Gastroesophageal sphincter (tissue), 3 donors: ENCODE data around the gene LYSMD3.

ENCODE experiments used
- POLR2A ChIP-seq, 2 donors: fragments of 450-650 bp; IDR thresholded peaks; one replicate each; pipeline ENCODE4 v1.6.1; 2017; ENCODE audit warnings: antibody characterized with exemption in 2 of 2, mild to moderate bottlenecking in 2 of 2, moderate library complexity in 1 of 2
- TF ChIP-seq, protein P1 (sequence below), 4 experiments: fragments of 200-600 bp in 2 of 4; fragments of 450-650 bp in 2 of 4; sonication (generic) in 1 of 4; IDR thresholded peaks; one replicate each; pipeline ENCODE4 v1.5.1; 2017 to 2019; ENCODE audit warnings: antibody characterized with exemption in 4 of 4, mild to moderate bottlenecking in 2 of 4, moderate library complexity in 2 of 4

DNA sequence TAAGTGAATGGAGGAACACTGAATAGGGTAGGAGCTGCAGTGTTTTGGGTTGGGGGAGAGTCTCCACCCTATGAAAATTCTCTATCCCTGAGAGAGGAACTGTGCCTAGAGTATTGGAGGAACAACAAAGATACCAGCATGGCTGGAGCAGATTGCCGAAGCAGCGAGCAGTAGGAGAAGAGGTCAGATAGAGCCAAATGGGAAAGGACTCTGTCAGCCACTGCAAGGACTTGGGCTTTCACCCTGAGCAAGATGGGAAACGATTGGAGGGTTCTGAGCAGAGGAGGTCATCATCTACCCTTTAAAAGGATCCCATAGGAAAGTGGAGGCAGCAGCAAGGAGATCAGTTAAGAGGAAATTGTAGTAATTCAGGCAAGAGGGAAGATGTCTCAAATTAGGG is 4.4 kb upstream of the LYSMD3 start:
- TF ChIP-seq POLR2A (IDR thresholded peaks at IDR 0.05) = no peak
- TF ChIP-seq, protein P1, sequence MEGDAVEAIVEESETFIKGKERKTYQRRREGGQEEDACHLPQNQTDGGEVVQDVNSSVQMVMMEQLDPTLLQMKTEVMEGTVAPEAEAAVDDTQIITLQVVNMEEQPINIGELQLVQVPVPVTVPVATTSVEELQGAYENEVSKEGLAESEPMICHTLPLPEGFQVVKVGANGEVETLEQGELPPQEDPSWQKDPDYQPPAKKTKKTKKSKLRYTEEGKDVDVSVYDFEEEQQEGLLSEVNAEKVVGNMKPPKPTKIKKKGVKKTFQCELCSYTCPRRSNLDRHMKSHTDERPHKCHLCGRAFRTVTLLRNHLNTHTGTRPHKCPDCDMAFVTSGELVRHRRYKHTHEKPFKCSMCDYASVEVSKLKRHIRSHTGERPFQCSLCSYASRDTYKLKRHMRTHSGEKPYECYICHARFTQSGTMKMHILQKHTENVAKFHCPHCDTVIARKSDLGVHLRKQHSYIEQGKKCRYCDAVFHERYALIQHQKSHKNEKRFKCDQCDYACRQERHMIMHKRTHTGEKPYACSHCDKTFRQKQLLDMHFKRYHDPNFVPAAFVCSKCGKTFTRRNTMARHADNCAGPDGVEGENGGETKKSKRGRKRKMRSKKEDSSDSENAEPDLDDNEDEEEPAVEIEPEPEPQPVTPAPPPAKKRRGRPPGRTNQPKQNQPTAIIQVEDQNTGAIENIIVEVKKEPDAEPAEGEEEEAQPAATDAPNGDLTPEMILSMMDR (IDR thresholded peaks at IDR 0.05) = no peak
